ENCODE results near the gene OR11A1.

OR11A1 gene

GRCh38 chr6:29486577-29486976, 29.7 kb upstream of the OR11A1 start:
- TF ChIP-seq CTCF (IDR thresholded peaks at IDR 0.05; ENCODE audit: borderline replicate concordance, control extremely low read depth, extremely low read depth, insufficient read depth, missing control alignments): no peak
- no peak for DNase-seq (ENCODE audit: low spot score)
- in situ Hi-C loops (cut with MboI; ENCODE audit: low sequenced_read_pairs, unreplicated experiment): no loop called here

GRCh38 chr6:29483735-29484134, 26.9 kb upstream of the OR11A1 start:
- no peak for TF ChIP-seq CTCF (IDR thresholded peaks at IDR 0.05; ENCODE audit: borderline replicate concordance, control extremely low read depth, extremely low read depth, insufficient read depth, missing control alignments)
- in situ Hi-C loops (cut with MboI; ENCODE audit: low sequenced_read_pairs, unreplicated experiment): no loop called here
- DNase-seq (ENCODE audit: low spot score): no peak

GRCh38 chr6:29483186-29483585, 26.3 kb upstream of the OR11A1 start:
- no peak for DNase-seq (ENCODE audit: low spot score)
- in situ Hi-C loops (cut with MboI; ENCODE audit: low sequenced_read_pairs, unreplicated experiment): no loop called here
- no peak for TF ChIP-seq CTCF (IDR thresholded peaks at IDR 0.05; ENCODE audit: borderline replicate concordance, control extremely low read depth, extremely low read depth, insufficient read depth, missing control alignments)

DNA sequence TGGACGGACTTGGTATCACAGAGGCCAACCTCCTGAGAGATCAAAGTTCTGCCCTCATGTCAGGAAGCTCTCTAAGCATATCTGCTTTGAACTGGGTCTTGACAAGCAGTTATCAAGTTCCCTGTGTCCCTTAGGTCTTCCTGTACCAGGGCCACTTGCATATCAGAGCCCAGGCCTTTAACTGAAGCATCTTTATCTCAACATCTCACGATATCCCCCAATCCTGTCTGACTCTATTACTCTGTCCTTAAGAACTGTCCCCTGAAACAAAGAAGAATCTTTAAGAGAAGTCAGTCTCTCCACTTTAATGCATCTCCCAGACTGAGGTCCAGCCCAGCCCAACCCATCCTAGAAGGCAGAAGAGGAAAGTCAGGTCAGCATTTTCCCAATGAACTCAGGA, 22.7 kb upstream of the OR11A1 start:
- in situ Hi-C loops (cut with MboI; ENCODE audit: low sequenced_read_pairs, unreplicated experiment): no loop called here
- TF ChIP-seq CTCF (IDR thresholded peaks at IDR 0.05; ENCODE audit: borderline replicate concordance, control extremely low read depth, extremely low read depth, insufficient read depth, missing control alignments): no peak
- no peak for DNase-seq (ENCODE audit: low spot score)

DNA sequence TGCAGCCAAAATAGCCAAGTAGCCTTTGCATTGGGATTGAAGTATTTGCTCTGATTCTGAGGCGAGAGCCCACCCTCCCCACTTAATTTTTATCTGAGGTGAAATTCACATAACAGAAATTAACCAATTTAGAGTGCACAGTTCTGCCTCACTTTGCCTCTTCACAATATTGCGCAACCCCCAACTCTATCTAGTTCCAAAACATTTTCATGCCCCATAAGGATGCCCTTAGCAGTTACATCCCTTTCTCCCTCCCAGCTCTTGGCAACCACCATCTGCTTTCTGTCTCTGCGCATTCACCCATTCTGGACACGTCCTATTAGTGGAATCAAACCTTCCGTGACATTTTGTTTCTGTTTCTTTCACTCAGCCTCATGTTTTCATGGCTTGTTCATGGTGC, 21.9 kb upstream of the OR11A1 start:
- in situ Hi-C loops (cut with MboI; ENCODE audit: low sequenced_read_pairs, unreplicated experiment): no loop called here
- DNase-seq (ENCODE audit: low spot score): no peak
- no peak for TF ChIP-seq CTCF (IDR thresholded peaks at IDR 0.05; ENCODE audit: borderline replicate concordance, control extremely low read depth, extremely low read depth, insufficient read depth, missing control alignments)

DNA sequence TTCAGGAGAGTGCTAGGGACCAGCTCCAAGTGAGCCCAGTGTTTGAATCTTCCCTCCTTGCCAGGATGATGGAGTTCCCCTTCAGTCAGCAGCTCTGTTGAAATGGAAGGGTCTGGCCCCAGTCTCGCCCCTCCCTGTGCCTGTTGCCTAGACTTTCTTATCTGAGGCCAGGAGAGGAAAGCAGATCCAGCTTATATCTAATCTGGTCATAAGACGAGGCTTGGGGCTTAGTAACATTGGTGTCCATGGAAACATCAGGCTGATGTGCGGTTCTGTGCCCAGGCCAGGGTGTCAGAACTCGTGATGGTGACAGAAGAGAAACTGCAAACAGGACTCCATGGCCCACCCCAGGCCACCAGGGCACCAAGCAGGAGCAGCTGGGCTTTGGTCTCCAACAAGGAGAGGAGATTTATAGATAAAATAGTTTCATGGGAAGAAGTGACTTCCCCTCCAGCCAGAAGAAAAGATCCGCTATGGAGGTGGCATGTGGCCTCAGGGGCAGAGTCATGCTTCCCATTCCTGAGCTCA, 21.1 kb upstream of the OR11A1 start:
- TF ChIP-seq CTCF (IDR thresholded peaks at IDR 0.05; ENCODE audit: borderline replicate concordance, control extremely low read depth, extremely low read depth, insufficient read depth, missing control alignments): no peak
- in situ Hi-C loops (cut with MboI; ENCODE audit: low sequenced_read_pairs, unreplicated experiment): no loop called here
- no peak for DNase-seq (ENCODE audit: low spot score)

- in situ Hi-C loops (cut with MboI; ENCODE audit: low sequenced_read_pairs, unreplicated experiment): no loop called here
- no peak for DNase-seq (ENCODE audit: low spot score)
- no peak for TF ChIP-seq CTCF (IDR thresholded peaks at IDR 0.05; ENCODE audit: borderline replicate concordance, control extremely low read depth, extremely low read depth, insufficient read depth, missing control alignments)
Observed at GRCh38 chr6:29474996-29475395, 18.1 kb upstream of the OR11A1 start.

All from GM13976 (cell line).